GM19372 (cell line): ENCODE results near the gene GFRA1.

Experiments
- ATAC-seq: cut with Tn5 transposase; IDR thresholded peaks from one replicate; pipeline ENCODE4 v1.9.1; 2021; ENCODE audit warnings: mild to moderate bottlenecking, low read depth, moderate library complexity; ENCODE audit not compliant: unreplicated experiment

Gene GFRA1

GRCh38 chr10:116109881-116110280, 163.1 kb downstream of the GFRA1 start:
- no peak for ATAC-seq

GRCh38 chr10:116109481-116109880, 163.5 kb downstream of the GFRA1 start:
- no peak for ATAC-seq

GRCh38 chr10:116108095-116108494, 164.9 kb downstream of the GFRA1 start:
- no peak for ATAC-seq

GRCh38 chr10:116106611-116107010, 166.4 kb downstream of the GFRA1 start:
- no peak for ATAC-seq

GRCh38 chr10:116105264-116105663, 167.7 kb downstream of the GFRA1 start:
- ATAC-seq: no peak

DNA sequence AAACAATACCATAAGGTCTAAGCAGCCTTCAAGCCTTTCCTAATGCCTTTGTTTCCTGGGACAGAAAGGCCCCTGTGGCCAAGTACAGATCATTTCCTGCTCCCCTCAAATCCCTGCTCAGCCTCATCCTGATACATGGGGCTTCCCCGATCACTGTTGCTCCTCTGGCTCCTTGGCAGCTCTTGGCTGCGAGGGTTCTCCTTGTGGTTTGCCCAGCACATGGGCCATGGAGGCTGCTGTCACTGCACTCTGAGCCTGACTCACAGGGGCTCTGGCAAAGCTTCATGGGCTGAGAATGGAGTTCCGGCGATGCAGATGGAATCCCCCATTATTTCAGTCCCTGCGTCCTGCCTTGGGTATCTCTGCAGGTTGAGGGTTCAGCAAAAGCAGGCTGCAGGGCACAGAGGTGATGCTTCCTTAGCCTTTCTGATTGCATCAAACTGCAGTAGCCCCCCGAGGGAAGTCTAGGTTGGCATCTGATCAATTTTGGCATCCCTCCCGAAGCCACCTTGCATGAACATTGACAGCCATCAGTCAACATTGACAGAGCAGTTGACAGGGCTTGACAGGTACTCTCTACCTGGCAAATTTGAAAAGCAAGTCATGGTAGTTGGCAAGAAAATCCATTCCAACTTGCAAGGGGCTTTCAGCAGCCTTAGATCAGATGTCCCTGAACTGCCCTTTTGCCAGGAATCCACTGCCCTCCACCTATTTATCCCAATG, 168.6 kb downstream of the GFRA1 start:
- no peak for ATAC-seq

DNA sequence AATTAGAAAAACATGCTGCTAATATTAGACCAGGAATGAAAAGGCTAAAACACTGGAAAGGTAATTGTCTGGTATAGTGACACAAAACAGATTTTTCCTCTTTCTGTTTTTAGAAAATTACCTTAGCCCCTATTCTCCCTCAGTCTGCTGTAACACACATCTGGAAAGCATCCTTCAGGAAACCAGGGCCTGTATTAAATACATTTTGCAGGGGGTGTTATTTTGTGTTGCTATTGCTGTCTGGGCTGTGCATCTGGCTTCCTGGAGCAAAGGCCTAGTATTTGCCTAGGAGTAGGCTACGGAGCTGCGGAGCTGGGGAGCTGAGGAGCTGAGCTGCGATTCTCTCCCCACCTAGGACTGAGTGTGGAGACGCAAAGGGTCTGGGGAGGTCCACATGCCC, 169.3 kb downstream of the GFRA1 start:
- ATAC-seq: no peak

GRCh38 chr10:116101616-116102315, 171.2 kb downstream of the GFRA1 start:
- ATAC-seq: no peak

DNA sequence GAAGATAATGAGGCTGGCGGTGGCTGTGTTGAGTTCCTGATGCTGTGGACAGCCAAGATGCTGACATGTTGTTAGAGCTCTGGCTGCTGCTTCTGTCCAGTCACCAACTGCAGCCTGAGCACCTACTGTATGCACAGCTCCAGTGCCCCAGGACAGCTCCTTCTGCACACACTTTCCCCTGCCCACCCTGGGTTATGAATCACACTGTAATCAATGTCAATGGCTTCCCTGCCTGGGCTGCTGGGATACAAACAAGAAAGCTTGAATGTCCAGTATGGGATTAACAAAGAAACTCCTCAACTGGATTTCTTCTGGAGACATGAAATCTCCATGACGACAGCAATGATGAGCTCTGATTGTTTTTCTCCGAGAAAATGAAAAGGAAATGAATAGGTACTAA, 172.0 kb downstream of the GFRA1 start:
- ATAC-seq: no peak

DNA sequence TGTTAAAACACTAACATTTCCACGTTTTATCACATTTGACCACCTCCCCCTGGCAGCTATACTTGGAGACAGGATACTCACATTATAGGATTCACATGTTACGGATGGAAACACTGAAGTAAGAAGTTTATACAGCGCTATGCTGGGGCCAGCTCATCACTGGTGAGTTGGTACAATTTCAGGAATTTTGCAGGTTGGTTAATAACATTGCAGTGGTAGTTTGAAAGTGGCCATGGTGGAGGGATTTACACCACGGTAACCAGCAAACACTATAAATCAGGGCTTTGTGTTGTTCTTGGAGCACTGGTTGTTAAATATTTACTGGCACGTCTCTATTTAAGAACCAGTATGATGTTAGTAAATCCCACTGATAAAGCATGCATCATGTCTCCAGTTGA, 174.0 kb downstream of the GFRA1 start:
- ATAC-seq: no peak

GRCh38 chr10:116098411-116099022, 174.5 kb downstream of the GFRA1 start:
- no peak for ATAC-seq

GRCh38 chr10:116097239-116097784, 175.7 kb downstream of the GFRA1 start:
- no peak for ATAC-seq

DNA sequence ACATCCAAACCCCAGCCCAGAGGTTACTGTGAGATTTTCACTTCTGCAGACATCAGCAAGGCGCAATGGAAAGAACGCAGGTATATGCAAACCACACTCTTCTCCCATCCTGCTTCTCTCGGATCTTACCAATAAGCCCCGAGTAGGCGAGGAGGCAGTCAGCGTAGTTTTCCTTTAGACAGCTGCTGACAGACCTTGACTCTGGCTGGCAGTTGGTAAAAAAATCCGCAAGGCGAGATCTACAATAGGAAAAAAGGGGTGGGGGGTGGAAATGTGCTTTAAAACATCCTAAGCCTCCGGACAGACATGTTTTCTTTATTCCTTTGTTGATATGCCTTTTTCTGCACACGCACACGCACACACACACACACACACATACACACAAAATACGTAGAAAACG, 176.5 kb downstream of the GFRA1 start:
- no peak for ATAC-seq

GRCh38 chr10:116094356-116094755, 178.7 kb downstream of the GFRA1 start:
- ATAC-seq: no peak

- ATAC-seq: no peak
Measured at GRCh38 chr10:116093031-116093430, 180.0 kb downstream of the GFRA1 start.

GRCh38 chr10:116088985-116089384, 184.0 kb downstream of the GFRA1 start:
- no peak for ATAC-seq

DNA sequence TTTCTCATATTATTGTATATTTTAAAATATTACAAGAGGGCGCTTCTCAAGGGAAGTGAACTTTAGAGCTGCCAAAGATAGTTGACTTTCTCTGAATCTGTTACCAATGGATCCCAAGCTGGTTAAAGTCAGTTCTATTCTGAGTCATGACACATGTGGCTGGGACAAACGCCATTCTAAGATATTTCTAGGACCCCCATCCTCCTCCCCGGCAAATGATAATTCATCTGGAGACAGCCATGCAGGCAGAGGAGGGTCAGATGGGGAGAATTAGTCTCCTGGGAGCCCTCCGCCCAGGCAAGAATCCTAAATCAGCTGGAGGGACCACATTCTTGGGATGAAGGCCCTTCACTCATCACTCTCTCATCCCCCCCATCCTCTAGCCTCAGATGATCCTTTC, 187.7 kb downstream of the GFRA1 start:
- ATAC-seq: no peak

- ATAC-seq: no peak
Measured at GRCh38 chr10:116084161-116084560, 188.8 kb downstream of the GFRA1 start.

DNA sequence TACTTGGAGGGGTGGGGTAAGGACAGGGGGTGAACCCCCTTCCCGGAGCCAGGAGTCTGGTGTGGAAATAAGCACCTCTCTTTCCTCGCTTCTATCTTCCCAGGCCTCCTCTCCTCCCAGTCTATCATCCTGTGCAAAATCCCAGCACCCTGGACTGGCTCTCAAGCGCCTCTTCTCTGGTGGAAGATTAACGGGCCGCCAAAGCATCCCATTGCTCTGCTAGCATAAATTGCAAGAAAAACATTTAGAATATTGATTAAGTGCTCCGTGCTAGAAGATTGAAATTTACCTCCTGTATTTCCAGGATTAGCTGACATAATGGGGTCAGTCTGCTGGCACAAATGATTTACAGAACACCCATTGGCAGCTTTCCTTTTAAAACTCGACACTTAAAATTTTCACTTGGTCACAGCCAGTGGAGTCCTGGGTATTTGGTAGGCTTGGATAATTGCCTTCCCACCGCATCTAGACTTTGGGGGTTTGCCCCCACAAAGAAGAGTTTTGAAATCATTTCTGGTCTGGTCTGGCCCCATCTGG, 189.7 kb downstream of the GFRA1 start:
- ATAC-seq: no peak

DNA sequence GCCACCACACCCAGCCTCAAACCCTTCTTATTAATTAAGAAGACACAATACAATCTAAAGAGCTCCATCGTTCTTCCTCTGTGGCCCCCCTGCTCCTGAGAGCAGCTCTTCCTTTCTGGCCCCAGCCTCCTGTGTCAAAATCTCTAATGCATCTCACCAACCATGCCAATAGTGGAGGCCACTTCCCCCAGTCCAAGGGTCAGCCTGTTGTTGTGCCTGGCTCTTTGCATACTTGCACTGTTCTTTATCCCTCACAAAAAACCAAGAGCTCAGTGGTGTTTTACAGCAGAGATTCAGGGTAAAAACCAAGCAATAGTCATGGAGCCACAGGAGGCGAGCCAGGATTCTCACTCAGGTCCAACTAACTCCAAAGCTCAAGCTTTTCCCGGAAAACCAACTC, 190.2 kb downstream of the GFRA1 start:
- ATAC-seq: no peak

GRCh38 chr10:116082206-116082605, 190.8 kb downstream of the GFRA1 start:
- no peak for ATAC-seq
